ENCODE results near the gene TIFAB.

Gene TIFAB

DNA sequence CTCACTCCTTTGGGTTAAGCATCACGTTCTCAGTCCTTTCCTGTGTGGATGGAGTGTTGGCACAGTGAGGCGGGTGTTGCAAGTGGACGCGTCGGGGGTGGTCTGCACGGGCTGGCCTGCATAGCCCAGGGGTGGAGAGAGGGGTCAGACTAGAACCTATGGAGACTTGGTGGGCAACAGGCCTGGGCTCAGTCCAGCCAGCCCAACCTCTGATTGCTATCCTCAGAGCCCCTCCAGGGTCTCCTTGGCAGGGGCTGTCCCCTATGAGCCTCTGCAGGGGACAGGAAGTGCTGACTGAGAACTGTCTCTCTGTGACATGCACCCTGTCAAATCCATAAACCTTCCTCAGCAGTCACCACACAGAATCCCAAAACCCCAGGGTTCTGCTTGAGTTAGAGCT is 7.3 kb downstream of the TIFAB start:
- H3K27ac Mint-ChIP-seq: no peak overlapping the region
- no peak overlapping the region for H3K4me3 Mint-ChIP-seq
- no peaks in the 10 kb centered on the region for H3K27me3 Mint-ChIP-seq
- H3K9me3 Mint-ChIP-seq: no peaks in the 10 kb centered on the region
- no peaks in the 10 kb centered on the region for H3K36me3 Mint-ChIP-seq (ENCODE audit: low read depth)
- H3K4me1 Mint-ChIP-seq (ENCODE audit: low read depth): peaks cover 3% of the 10 kb centered on the region

DNA sequence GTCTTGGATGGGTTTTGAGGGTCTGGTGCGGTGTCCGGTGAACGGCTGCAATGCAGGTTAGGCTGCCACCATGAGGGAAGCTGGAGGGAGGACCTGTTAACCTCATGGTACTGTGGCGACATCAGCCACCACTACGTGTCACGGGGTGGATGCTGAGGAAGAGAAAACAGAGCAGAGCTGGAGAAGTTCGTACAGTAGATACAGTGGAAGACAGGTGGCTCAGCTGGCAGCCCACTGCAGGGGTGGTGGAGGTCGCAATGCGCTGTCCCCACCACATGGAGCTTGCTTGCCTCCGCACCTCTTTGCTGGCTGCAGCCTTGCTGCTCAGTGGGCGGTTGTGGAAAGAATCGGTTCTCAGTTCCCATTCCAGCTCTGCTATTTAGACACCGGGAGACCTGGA is 7.8 kb downstream of the TIFAB start:
- Mint-ChIP-seq H3K27ac (no peak overlapping the region), H3K36me3 (ENCODE audit: low read depth) (no peaks in the 10 kb centered on the region), H3K4me1 (ENCODE audit: low read depth) (peaks cover 3% of the 10 kb centered on the region), H3K9me3 (no peaks in the 10 kb centered on the region), H3K4me3 (no peak overlapping the region), H3K27me3 (no peaks in the 10 kb centered on the region)

DNA sequence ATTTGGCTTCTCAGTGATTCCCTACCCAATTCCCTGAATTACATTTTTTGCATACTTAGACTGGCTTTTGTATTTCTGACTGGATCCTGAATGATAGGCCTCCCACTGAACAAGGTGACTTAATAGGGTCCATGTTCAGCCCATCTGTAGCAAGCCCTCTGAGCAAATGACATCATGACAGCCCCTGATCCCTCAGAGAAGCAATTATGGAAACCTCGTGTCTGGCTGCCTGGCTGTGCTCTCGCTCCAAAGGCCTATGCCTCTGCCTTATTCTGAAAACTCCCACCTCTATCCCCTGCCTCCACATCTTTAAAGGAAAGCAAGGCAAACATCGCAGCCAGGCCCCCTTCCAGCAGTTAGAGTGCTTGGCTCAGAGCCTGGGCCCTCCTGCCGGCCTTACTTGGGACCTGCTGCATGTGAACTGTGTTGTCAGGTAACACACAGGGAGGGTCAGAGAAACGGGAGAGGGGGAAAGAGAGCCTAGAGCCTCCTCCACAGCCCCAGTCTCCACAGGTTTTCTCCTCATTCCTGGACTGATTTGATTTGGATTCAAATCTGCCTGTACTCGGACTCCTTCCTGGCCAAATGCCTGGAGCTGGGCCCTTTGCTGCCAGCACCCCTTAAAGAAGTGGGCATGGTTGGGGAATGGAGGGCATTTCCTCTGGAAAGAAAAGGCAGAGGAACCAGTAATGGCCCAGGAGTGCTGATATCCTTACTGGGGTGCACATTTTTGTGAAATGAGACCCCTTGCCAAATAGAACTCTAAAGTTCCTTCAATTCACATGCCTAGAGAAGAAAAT is 8.8 kb downstream of the TIFAB start:
- Mint-ChIP-seq H3K4me3 (no peak overlapping the region), H3K27ac (no peak overlapping the region), H3K4me1 (ENCODE audit: low read depth) (peaks cover 3% of the 10 kb centered on the region), H3K27me3 (no peaks in the 10 kb centered on the region), H3K9me3 (no peaks in the 10 kb centered on the region), H3K36me3 (ENCODE audit: low read depth) (no peaks in the 10 kb centered on the region)

DNA sequence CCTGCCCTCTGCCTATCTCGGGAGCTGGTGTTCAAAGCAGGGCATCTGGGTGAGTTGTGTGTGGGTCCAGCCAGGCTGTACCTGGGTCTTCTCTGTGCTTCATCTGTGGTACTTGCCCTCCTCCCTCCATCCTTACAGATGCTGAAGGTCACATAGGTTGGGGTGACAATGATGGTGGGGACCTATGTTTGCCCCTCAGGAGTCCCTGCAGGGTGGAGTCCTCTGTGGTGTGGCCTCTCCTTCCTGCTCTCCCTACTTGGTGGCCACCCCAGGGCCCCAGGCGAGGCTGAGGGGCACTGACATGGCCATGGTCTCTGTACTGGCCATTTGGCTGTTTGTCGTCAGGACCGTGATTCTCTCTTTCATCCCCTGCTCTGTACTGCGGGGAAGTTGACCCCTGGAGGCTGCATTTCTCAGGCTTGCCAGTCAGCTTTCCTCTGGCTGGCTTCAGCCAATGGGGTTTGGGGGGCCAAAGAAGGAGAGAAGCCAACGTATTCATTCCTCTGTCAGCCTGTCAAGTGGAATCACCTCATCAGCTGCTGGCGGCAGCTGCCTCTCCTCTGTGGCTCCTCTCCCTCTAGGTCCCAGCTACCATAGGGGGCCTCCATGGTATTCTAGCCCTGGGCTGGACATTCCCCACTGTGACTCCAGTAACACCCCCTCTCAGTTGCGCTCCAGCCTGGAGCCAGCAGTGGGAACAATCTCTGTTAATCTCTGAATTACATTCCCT is 9.6 kb downstream of the TIFAB start:
- Mint-ChIP-seq H3K36me3 (ENCODE audit: low read depth) (no peaks in the 10 kb centered on the region), H3K9me3 (no peaks in the 10 kb centered on the region), H3K27me3 (no peaks in the 10 kb centered on the region), H3K4me1 (ENCODE audit: low read depth) (peaks cover 3% of the 10 kb centered on the region), H3K4me3 (no peak overlapping the region), H3K27ac (no peak overlapping the region)

DNA sequence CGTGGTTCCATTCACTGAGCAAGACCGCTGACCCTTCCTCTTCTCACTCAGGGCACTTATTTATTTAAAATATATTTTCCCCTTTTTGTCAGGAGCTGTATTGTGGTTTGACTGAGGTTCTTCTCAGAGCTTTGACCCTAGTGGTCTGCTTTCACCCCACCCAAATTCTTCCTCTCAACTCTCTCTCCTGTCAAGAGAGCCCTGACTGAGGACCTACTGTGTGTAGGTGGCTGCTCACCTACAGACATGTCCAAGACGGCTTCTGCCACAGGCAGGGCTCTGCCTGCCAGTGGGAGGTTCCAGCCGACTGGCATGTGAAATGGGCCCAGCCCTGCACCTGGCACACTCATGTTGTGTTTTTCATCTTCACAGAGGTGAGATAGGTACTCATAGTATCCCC is 10.2 kb downstream of the TIFAB start:
- no peaks in the 10 kb centered on the region for H3K36me3 Mint-ChIP-seq (ENCODE audit: low read depth)
- H3K4me1 Mint-ChIP-seq (ENCODE audit: low read depth): peaks cover 3% of the 10 kb centered on the region

DNA sequence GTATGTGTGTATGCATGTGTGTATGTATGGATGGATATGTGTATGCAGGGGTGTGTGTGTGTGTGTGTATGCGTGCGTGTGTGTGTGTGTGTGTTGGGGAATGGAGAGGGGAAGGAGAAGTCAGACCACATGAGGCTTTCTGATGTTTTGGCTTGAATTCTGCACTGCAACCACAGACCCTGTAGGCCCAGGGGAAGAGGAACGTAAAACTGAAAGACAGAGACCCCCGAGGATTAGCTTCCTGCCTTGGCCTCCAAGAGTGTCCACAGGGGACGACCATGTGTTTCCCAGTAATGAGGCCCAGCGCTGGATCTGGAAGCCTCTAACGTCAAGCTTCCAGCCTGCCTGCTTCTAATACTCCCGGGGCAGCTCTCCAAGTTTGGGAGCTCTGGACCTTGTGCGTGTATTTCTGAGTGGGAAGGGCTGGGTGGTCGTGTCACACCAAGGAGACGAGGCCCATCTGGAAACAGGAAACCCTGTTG is 10.8 kb downstream of the TIFAB start:
- no peaks in the 10 kb centered on the region for H3K9me3 Mint-ChIP-seq
- H3K4me1 Mint-ChIP-seq (ENCODE audit: low read depth): peaks cover 3% of the 10 kb centered on the region
- no peaks in the 10 kb centered on the region for H3K36me3 Mint-ChIP-seq (ENCODE audit: low read depth)
- no peak overlapping the region for H3K27ac Mint-ChIP-seq
- no peak overlapping the region for H3K4me3 Mint-ChIP-seq
- peaks cover 1% of the 10 kb centered on the region for H3K27me3 Mint-ChIP-seq

More for the DNA sequence above, 10.2 kb downstream of the TIFAB start:
- Mint-ChIP-seq H3K4me3 (no peak overlapping the region), H3K27ac (no peak overlapping the region), H3K27me3 (no peaks in the 10 kb centered on the region), H3K9me3 (no peaks in the 10 kb centered on the region)

DNA sequence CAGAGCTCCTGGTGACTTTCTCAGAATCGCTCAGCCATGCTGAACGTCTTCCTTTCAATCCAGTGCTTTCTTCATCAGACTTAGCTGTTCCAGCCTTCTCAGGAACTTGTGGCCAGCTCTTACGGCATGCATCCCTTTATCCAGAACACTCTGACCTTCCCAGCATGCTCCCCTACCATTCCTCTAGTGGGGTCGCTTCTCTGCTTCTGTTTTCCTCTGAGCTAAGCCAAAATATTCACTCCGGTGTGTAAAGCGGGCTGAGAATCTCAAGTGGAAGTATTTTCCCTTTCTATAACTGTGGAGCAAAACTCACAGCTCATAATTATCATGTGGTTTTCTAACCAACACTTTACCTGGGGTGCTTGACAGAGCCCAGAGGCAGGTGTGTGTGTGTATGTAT is 11.2 kb downstream of the TIFAB start:
- no peak overlapping the region for H3K27ac Mint-ChIP-seq
- peaks cover 6% of the 10 kb centered on the region for H3K27me3 Mint-ChIP-seq
- no peaks in the 10 kb centered on the region for H3K9me3 Mint-ChIP-seq
- no peak overlapping the region for H3K4me3 Mint-ChIP-seq
- peaks cover 3% of the 10 kb centered on the region for H3K4me1 Mint-ChIP-seq (ENCODE audit: low read depth)
- H3K36me3 Mint-ChIP-seq (ENCODE audit: low read depth): no peaks in the 10 kb centered on the region

DNA sequence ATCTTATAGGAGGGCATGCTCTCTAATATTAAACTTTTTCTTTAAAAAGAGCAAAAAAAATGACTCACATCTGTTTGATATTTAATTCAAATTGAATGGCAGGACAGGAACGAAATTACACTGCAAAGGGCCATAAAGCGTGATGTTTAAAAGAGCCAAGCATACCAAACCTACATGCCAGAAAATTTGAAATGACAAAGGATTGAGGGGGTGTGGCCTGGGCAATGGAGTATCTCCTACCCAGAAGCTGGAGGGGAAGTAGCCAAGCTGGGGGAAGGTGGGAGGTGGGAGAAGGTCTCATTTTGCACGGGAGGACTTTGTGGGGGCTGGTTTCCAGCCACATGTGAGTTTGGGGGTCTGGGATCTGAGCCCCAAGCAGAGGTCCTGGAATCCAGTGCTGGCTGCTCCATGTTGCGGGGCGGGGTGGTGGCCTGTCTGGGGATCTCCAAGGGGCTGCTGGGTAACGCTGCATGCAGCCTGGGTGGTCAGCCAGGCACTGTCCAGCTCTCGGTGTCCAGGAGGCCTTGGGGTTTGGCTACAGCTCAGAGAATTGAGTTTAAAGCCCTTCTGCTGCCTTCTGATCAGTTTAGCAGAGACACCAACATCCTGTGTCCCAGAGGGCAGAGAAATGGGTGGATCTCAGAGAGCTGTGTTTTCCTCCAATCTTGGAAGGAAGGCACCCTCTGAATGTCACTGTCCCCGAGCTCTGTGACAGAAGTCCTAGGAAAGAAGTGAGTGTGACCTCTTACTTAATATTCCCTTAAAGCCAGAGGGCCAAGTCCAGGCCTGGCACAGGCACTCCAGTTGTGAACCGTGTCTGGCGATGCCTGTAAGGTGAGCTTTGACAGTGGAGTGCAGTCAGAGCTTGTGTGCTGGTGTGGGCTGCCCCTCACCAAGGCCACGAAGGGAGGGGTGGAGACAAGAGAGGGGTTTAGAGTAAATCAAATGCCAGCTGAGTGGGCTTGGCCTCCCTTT is 12.6 kb downstream of the TIFAB start:
- no peak overlapping the region for H3K4me3 Mint-ChIP-seq
- peaks cover 10% of the 10 kb centered on the region for H3K27me3 Mint-ChIP-seq
- peaks cover 3% of the 10 kb centered on the region for H3K4me1 Mint-ChIP-seq (ENCODE audit: low read depth)
- no peak overlapping the region for H3K27ac Mint-ChIP-seq
- H3K9me3 Mint-ChIP-seq: no peaks in the 10 kb centered on the region
- H3K36me3 Mint-ChIP-seq (ENCODE audit: low read depth): no peaks in the 10 kb centered on the region

DNA sequence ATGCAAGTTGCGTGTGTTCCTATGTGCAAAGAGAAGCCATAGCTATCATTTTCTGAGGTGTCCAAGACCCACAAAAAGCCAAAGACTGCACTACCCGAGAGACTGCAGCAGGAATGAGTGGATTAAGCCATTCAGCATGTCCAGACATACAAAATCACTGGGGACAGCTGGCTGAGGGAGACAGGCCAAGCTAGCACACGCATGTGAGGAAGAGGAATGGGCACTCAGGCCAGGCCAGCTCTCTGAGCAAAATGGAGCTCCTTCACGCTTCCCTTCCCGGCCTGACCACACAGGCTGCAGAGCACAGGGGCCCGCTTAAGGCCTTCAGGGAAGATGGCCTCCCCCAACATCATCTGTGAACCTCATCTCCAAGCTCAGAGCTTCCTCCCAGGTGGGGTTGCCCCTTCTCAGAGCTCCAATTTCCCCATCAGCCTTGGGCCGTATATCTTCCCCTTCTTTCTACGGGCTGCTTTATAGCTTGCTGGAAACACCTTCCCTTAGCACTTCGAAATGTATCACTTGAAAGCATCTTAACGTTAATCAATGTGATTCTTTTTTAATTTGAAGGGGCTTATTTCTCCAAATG is 13.4 kb downstream of the TIFAB start:
- Mint-ChIP-seq H3K4me1 (ENCODE audit: low read depth) (peaks cover 3% of the 10 kb centered on the region), H3K36me3 (ENCODE audit: low read depth) (no peaks in the 10 kb centered on the region), H3K27ac (no peak overlapping the region), H3K27me3 (peaks cover 10% of the 10 kb centered on the region), H3K9me3 (no peaks in the 10 kb centered on the region), H3K4me3 (no peak overlapping the region)

DNA sequence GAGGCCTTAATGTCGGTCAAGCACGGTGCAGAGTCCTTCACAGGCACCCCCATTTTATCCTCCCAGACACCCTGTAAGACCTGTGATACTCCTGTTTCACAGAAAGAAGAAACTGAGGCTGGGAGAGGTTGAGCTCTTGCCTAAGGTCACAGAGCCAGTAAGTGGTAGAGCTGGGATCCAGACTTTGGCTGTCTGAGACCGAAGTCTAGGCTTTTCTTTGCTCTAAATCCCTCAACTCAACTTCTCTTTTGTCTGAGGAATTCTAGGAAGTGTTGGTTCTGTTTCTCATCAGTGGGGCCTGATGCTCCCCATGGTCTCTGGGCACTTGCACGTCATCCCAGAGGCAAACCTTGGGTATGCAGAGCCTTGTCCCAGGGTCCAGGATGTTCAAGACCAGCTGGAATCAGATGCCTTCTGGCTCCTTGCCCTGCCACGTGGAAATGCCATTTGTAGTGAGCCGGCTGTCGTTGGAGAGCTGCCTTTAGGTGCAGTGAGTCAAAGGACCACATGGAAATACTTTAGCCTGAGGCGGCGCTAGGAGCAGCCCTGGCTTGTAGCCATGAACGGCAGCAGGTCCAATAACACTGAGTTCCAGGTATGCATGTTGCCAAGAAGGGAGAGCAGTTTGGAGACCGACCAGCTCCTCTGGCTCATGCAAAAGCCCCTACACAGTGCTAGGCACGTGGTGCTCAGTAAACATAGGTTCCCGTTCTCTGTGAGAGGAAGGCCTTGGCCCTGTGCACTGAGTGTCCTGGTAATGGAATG is 14.2 kb downstream of the TIFAB start:
- H3K4me3 Mint-ChIP-seq: no peak overlapping the region
- peaks cover 3% of the 10 kb centered on the region for H3K4me1 Mint-ChIP-seq (ENCODE audit: low read depth)
- no peaks in the 10 kb centered on the region for H3K9me3 Mint-ChIP-seq
- no peaks in the 10 kb centered on the region for H3K36me3 Mint-ChIP-seq (ENCODE audit: low read depth)
- peaks cover 10% of the 10 kb centered on the region for H3K27me3 Mint-ChIP-seq
- H3K27ac Mint-ChIP-seq: no peak overlapping the region

DNA sequence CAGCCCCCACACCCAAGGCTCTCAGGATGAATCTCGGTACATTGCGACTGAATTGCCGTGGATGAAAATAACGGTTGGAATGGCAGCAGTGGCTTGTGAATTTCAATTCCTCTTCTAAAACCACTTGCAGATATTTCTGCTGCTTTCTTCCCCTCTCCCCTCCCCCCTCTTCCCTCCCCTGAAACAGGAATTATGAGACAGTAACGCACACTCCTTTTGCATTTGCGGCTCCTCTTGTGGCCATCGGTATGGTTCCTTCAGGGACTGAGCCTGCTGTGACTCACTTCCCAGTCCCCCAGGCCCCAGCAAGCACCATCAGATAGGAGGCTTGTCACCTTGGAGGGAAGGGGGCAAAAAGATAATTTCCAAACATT is 14.7 kb downstream of the TIFAB start:
- Mint-ChIP-seq H3K4me1 (ENCODE audit: low read depth) (peaks cover 3% of the 10 kb centered on the region), H3K36me3 (ENCODE audit: low read depth) (no peaks in the 10 kb centered on the region), H3K27me3 (peaks cover 10% of the 10 kb centered on the region), H3K4me3 (no peak overlapping the region), H3K9me3 (no peaks in the 10 kb centered on the region), H3K27ac (no peak overlapping the region)

DNA sequence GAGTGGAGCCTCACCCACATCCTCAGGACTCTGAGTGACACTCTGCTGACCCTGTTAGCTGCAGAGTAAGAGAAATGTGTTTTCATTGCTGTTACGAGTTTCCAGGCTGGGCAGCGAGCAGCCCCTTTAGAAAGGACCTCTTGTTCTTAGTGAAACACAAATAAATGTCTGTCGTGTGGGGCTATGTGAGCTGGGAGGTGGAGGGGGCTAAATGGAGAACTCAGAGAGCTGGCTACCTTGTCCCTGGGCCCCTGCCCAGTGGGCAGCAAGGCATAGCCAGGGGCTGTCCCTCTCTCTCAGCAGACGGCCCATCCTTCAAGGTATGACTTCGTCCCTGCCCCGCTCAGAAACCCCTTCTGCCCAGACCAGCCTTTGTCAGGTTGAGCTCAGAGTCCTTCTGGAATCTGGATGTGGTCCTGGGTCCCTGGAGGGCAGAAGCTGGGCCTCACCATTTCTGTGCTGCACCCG is 15.2 kb downstream of the TIFAB start:
- Mint-ChIP-seq H3K36me3 (ENCODE audit: low read depth) (no peaks in the 10 kb centered on the region), H3K27ac (no peak overlapping the region), H3K9me3 (no peaks in the 10 kb centered on the region), H3K4me1 (ENCODE audit: low read depth) (peaks cover 3% of the 10 kb centered on the region), H3K4me3 (no peak overlapping the region), H3K27me3 (peaks cover 10% of the 10 kb centered on the region)

DNA sequence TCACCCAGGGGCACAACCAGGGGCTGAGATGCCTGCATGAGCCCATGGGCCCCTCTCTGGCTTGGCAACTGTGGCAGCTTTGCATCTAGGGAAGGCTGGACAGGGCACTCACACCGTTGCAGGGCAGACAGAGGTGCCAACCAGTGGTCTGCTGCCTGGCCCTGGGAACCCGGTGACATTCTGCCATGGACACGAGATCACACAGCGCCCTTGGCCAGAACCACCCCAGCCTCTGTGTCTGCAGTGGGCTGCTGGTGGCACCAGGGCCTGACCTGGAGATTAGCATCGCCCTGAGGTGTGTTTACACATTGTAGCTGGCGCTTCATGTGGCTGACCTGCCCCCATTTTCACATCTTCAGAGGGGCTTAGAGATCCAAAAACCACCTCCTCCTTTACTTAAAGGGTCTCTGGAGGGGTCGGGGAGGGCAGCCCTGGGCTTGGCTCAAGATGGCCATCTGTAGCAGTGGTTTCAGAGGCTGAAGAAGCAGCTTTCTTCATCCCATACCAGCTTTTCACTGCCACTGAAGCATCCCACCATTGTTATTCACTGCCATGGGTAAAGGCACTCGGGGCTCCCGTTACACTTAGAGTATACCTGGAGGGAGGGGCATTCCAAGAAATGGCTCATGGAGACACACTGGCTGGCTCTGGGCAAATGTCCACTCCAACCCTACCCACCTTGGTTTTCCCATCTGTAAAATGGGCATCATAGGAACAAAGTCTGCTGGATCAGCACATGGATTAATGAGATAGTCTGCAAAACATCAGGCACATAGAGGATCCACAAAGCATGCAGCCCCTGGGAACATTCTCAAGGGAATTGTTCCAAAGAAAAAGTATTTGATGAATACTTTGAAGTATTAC is 16.5 kb downstream of the TIFAB start:
- Mint-ChIP-seq H3K4me3 (no peak overlapping the region), H3K4me1 (ENCODE audit: low read depth) (no peaks in the 10 kb centered on the region), H3K27ac (no peak overlapping the region), H3K27me3 (peaks cover 10% of the 10 kb centered on the region), H3K36me3 (ENCODE audit: low read depth) (no peaks in the 10 kb centered on the region), H3K9me3 (no peaks in the 10 kb centered on the region)

Data from stimulated activated naive CD8-positive, alpha-beta T cell treated with anti-CD3 and anti-CD28 coated beads, Interleukin-15, Interleukin-2, amounts not matched to agents 100 ng/mL and 50 ng/mL, for 24 hours (primary cell).